Measurements from ENCODE around the gene FBXW10B.
"Not testable (repeated sequence)": the region's sequence is repeated elsewhere in the genome, so short reads cannot be mapped to it uniquely, and the experiment has no call there.

The FBXW10B gene

DNA sequence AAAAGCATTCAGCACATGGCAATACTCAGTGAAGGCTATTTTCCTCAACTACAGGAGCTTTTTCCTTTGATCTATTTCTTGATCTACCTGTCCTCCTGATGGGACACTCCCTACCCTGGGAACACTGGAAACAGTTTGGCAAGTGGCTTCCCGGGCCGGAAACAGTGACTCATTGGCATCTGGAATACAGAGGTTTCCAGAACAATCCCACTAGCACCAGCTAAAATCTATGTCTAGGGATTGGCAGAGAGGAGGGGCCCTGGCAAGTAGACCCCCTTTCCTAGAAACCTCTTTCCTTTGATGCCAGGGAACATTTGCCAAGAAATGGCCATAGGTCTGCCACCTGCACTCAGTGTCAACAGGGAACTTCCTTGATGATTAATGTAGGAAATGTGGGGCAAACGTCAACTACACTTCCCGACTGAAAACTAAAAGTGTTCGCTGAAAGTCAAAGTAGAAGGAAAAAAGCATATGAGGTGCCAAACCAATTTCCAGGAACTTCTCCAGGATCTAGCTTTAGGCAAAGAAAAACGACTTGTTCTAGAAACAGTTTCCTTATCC is 30.4 kb upstream of the FBXW10B start:
- TF ChIP-seq ZNF274 (IDR thresholded peaks at IDR 0.05; ENCODE audit: low read depth, low read length) (no peak), YY1 (IDR thresholded peaks at IDR 0.05; ENCODE audit: insufficient read depth, insufficient read length) (no peak), SUZ12 (IDR thresholded peaks at IDR 0.05; ENCODE audit: extremely low read depth, insufficient read depth, insufficient read length) (no peak)
- H3K27me3 ChIP-seq (ENCODE audit: insufficient read depth, insufficient read length) = no peaks in the 10 kb centered on the region
- H3K4me1 ChIP-seq (ENCODE audit: insufficient read depth, insufficient read length) = peaks cover 8% of the 10 kb centered on the region
- no peak overlapping the region for H3K9ac ChIP-seq (ENCODE audit: insufficient read length, low read depth)
- H3K4me3 ChIP-seq (ENCODE audit: insufficient read length, low read depth) = no peak overlapping the region
- H3K36me3 ChIP-seq (ENCODE audit: insufficient read depth, insufficient read length, low read length) = peaks cover 14% of the 10 kb centered on the region
- DNase-seq (ENCODE audit: low read depth, low spot score) = no peak
- H3K9me3 ChIP-seq (ENCODE audit: insufficient read depth, low read length) = no peaks in the 10 kb centered on the region

DNA sequence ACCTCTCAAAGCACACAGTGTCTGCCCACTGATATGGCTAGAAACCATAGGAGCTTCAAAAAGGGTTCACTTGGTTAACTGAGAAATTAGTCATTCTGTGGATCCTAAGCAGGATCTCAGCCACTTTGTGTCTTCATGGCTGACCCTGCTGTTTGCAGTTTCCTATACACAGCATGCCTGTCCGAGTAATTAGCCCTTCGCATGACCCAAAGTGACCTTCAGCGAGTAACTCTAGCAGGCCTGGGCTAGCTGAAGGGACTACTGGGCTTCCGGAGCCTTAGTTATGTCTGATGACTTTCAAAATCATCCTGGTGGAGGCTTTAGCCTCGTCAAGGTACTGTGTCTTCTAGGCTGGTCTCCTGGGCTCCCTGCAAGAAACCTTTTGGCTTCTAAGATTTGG is 28.9 kb upstream of the FBXW10B start:
- peaks cover 6% of the 10 kb centered on the region for H3K4me1 ChIP-seq (ENCODE audit: insufficient read depth, insufficient read length)
- TF ChIP-seq YY1 (IDR thresholded peaks at IDR 0.05; ENCODE audit: insufficient read depth, insufficient read length) (no peak), SUZ12 (IDR thresholded peaks at IDR 0.05; ENCODE audit: extremely low read depth, insufficient read depth, insufficient read length) (no peak), ZNF274 (IDR thresholded peaks at IDR 0.05; ENCODE audit: low read depth, low read length) (no peak)
- no peak for DNase-seq (ENCODE audit: low read depth, low spot score)
- H3K4me3 ChIP-seq (ENCODE audit: insufficient read length, low read depth) = no peak overlapping the region
- H3K27me3 ChIP-seq (ENCODE audit: insufficient read depth, insufficient read length) = no peaks in the 10 kb centered on the region
- H3K9me3 ChIP-seq (ENCODE audit: insufficient read depth, low read length) = no peaks in the 10 kb centered on the region
- no peak overlapping the region for H3K9ac ChIP-seq (ENCODE audit: insufficient read length, low read depth)
- H3K36me3 ChIP-seq (ENCODE audit: insufficient read depth, insufficient read length, low read length) = peaks cover 14% of the 10 kb centered on the region

DNA sequence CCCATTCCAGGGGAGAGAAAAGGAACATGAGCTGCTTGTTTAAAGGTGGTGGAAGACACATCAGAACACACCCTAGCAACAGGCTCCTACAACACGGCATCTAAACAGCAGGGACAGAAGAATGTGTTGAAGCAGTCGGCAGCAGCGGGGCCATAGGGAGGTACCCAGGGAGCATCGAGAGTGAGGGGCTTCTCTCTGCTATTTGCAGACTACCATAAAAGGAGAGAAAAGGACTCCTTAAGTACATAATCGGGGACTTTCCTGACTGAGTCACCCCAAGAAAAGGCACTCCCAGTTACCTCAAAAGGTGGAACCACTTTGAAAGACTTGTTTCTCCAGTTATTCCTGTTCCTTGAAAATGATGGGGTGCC is 26.4 kb upstream of the FBXW10B start:
- peaks cover 11% of the 10 kb centered on the region for H3K36me3 ChIP-seq (ENCODE audit: insufficient read depth, insufficient read length, low read length)
- not testable (repeated sequence) for DNase-seq (ENCODE audit: low read depth, low spot score); H3K9ac ChIP-seq (ENCODE audit: insufficient read length, low read depth); H3K27me3 ChIP-seq (ENCODE audit: insufficient read depth, insufficient read length); H3K4me1 ChIP-seq (ENCODE audit: insufficient read depth, insufficient read length); H3K9me3 ChIP-seq (ENCODE audit: insufficient read depth, low read length); H3K4me3 ChIP-seq (ENCODE audit: insufficient read length, low read depth)

DNA sequence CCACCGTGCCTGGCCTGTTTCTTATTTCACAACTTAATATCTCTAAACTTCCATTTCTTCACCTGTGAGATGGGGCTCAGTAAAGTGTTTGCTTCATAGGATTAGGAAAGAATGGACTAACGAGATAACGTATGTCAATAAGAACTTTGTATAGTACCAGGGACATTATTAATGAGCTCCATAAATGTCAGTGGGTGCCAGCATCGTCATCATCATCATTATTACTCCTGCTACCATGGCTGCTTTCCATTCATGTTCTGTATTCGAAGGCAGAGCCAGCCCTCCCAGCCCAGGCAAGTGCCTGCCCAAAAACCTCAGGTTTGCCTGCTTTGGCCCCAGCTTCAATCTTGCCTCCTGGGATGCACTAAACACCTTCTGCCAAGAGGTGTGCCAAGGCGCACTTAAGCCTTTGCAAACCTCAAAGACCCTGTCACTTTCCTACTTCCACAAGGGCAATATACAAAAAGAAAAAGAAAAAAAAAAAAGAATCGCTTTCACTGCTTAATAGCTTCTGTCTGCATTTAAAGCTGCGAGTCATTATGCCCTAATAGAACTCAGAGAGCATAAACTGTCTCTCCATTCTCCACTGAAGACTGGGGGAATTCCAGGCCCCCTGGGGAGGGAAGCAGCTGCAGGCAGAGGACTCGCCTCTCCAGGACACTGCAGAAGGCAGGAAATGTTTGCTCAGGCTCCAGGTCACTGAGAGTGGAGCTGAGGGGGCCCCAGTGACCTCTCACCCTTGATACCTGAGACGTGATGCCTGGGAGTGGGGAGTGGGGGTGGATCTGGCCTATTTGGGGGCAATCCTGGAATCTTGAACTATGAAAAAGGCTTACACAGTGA is 25.8 kb upstream of the FBXW10B start:
- not testable (repeated sequence) for H3K9ac ChIP-seq (ENCODE audit: insufficient read length, low read depth); H3K4me3 ChIP-seq (ENCODE audit: insufficient read length, low read depth); DNase-seq (ENCODE audit: low read depth, low spot score); H3K9me3 ChIP-seq (ENCODE audit: insufficient read depth, low read length); H3K4me1 ChIP-seq (ENCODE audit: insufficient read depth, insufficient read length); H3K27me3 ChIP-seq (ENCODE audit: insufficient read depth, insufficient read length)
- H3K36me3 ChIP-seq (ENCODE audit: insufficient read depth, insufficient read length, low read length) = peaks cover 11% of the 10 kb centered on the region

DNA sequence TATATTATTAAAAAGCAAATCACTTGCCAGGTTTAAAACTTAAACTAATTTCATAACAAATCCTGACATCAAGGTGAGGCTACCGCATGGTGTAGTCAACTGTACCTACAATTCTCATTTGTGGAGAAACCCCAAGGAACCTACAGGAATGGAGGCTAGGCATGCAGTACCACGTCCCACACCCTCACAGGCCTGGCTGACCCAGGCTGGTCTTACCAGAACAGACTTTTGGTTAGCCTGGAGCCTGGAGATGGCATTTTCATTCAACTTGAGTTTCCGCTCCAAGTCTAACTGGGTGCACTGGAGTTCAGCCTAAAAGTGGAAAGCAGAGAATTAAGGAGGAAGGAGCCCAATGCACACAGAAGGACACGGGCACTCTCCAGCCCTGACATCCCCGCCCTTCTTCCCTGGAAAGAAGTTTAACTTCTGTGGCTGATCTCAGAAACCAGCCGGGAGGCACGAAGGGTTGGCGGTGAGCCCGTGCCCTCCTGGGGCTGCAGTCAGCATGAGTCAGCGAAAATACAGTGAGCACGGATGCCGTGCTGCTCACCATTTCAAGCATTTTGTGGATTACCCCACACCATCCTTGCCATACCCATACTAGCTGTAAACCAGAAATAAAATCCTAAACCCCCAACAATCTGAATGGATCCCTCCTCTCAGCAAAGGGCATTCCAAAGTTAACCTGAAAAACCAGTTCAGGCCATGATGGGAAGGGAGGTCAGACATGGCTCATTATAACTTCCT is 23.2 kb upstream of the FBXW10B start:
- not testable (repeated sequence) for H3K27me3 ChIP-seq (ENCODE audit: insufficient read depth, insufficient read length); DNase-seq (ENCODE audit: low read depth, low spot score); H3K9me3 ChIP-seq (ENCODE audit: insufficient read depth, low read length); H3K4me1 ChIP-seq (ENCODE audit: insufficient read depth, insufficient read length); H3K36me3 ChIP-seq (ENCODE audit: insufficient read depth, insufficient read length, low read length); H3K4me3 ChIP-seq (ENCODE audit: insufficient read length, low read depth); H3K9ac ChIP-seq (ENCODE audit: insufficient read length, low read depth)

DNA sequence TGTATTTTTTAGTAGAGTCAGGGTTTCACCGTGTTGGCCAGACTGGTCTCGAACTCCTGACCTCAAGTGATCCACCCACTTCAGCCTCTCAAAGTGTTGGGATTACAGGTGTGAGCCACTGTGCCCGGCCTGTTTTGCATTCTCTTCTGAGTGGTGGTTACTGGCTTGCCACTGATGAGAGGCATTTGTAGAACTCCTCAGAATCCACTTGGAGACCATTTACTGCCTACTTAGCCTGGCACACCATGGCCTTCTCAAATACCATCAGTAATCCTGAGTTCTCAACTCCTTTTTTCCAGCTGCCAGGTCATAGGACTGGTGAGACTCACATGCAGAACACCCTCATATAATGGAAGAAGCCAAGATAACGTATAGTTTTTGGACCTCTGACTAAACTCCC is 22.5 kb upstream of the FBXW10B start:
- not testable (repeated sequence) for H3K9me3 ChIP-seq (ENCODE audit: insufficient read depth, low read length); H3K27me3 ChIP-seq (ENCODE audit: insufficient read depth, insufficient read length); H3K9ac ChIP-seq (ENCODE audit: insufficient read length, low read depth); DNase-seq (ENCODE audit: low read depth, low spot score); H3K4me1 ChIP-seq (ENCODE audit: insufficient read depth, insufficient read length); H3K4me3 ChIP-seq (ENCODE audit: insufficient read length, low read depth); H3K36me3 ChIP-seq (ENCODE audit: insufficient read depth, insufficient read length, low read length)

DNA sequence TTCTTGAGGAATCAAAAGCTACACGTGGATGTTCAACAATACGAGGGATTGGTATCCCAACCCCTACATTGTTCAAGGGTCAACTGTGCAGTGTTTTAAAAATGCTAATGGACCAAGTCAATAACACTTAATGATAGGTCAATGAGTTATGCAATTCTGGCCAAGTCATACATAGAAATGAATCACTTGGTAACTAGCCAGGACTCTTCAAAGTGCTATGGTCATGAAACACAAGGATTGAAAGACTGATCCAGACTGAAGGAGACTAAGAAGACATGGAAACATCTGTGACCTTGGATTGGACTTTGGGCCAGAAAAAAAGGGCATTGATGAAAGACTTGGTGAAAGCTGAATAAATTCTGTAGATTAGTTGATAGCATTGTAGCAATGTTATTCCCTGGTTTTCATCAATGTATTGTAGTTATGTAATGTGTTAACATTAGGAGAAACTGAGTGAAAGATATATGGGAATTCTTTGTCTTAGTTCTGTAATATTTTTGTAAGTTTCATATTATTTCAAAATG is 11.5 kb upstream of the FBXW10B start:
- not testable (repeated sequence) for H3K9me3 ChIP-seq (ENCODE audit: insufficient read depth, low read length); H3K4me1 ChIP-seq (ENCODE audit: insufficient read depth, insufficient read length)

DNA sequence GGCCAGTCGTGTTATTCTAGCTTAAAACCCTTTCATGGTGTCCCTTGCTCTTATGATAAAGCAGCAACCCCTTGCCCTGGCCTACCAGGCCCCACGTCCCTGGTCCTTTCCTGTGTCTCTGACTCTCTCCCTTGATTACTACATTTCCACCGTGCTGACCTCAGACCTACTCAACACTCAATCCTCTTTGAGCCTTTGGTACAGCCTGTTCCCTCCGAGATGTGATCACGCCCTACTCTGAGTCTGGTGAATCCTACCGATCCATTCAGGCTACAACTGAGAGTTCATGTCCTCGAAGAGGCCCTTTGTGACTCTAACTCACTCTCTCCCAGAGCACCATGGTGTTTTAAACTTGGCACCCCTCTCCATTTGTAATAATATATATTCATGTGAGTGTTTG is 10.5 kb upstream of the FBXW10B start:
- H3K4me1 ChIP-seq (ENCODE audit: insufficient read depth, insufficient read length); DNase-seq (ENCODE audit: low read depth, low spot score); H3K9me3 ChIP-seq (ENCODE audit: insufficient read depth, low read length); H3K9ac ChIP-seq (ENCODE audit: insufficient read length, low read depth); H3K27me3 ChIP-seq (ENCODE audit: insufficient read depth, insufficient read length); H3K4me3 ChIP-seq (ENCODE audit: insufficient read length, low read depth): not testable (repeated sequence)
- H3K36me3 ChIP-seq (ENCODE audit: insufficient read depth, insufficient read length, low read length) = peaks cover 11% of the 10 kb centered on the region

More for the DNA sequence above, 11.5 kb upstream of the FBXW10B start:
- H3K27me3 ChIP-seq (ENCODE audit: insufficient read depth, insufficient read length); H3K4me3 ChIP-seq (ENCODE audit: insufficient read length, low read depth); DNase-seq (ENCODE audit: low read depth, low spot score); H3K9ac ChIP-seq (ENCODE audit: insufficient read length, low read depth): not testable (repeated sequence)
- peaks cover 14% of the 10 kb centered on the region for H3K36me3 ChIP-seq (ENCODE audit: insufficient read depth, insufficient read length, low read length)

DNA sequence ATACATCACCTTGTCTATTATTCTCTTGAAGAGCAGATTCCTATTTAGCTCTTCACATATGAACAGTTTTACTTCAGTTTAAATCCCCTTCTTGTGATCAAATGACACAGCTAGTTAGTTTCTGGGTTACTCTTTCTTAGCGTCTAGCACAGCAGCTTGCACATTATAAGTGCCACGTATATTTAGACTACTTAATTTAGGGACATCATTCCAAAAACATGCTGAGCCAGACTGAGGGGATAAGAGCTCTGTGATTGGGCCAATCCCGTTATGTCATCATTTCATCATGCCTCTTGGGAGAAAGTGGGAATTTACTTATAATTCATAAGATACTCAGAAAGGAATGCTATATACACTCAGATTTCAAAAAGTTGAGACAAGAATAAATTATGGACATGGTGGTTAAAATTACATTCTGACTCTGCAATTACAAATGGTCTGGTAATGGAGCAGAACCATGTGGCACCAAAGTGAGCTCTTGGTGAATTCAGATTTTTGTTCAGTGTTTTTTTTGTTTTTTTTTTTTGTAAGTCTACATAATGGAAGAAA is 4.2 kb upstream of the FBXW10B start:
- H3K9me3 ChIP-seq (ENCODE audit: insufficient read depth, low read length); H3K27me3 ChIP-seq (ENCODE audit: insufficient read depth, insufficient read length); H3K9ac ChIP-seq (ENCODE audit: insufficient read length, low read depth); H3K4me3 ChIP-seq (ENCODE audit: insufficient read length, low read depth); H3K4me1 ChIP-seq (ENCODE audit: insufficient read depth, insufficient read length); DNase-seq (ENCODE audit: low read depth, low spot score); H3K36me3 ChIP-seq (ENCODE audit: insufficient read depth, insufficient read length, low read length): not testable (repeated sequence)

DNA sequence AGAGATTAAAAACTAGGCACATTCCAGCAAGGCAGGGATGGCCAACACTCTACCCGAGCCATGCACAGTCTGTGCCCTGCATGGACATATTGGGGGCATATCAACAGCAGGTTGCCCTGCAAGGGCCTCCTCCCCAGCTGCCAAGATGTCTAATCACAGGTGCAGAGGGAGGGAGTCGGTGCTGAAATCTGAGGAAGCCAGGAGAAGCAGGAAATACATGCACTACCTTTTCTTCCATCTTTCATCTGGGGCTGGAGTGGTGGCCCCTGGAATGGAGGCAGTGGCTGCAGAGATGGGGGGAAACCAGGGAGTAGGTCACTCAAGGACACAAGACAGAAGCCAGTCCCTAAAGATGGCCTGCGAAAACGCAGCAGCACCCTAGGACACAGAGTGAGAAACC is 3.8 kb upstream of the FBXW10B start:
- H3K4me1 ChIP-seq (ENCODE audit: insufficient read depth, insufficient read length); DNase-seq (ENCODE audit: low read depth, low spot score); H3K4me3 ChIP-seq (ENCODE audit: insufficient read length, low read depth); H3K36me3 ChIP-seq (ENCODE audit: insufficient read depth, insufficient read length, low read length); H3K9ac ChIP-seq (ENCODE audit: insufficient read length, low read depth); H3K9me3 ChIP-seq (ENCODE audit: insufficient read depth, low read length); H3K27me3 ChIP-seq (ENCODE audit: insufficient read depth, insufficient read length): not testable (repeated sequence)

DNA sequence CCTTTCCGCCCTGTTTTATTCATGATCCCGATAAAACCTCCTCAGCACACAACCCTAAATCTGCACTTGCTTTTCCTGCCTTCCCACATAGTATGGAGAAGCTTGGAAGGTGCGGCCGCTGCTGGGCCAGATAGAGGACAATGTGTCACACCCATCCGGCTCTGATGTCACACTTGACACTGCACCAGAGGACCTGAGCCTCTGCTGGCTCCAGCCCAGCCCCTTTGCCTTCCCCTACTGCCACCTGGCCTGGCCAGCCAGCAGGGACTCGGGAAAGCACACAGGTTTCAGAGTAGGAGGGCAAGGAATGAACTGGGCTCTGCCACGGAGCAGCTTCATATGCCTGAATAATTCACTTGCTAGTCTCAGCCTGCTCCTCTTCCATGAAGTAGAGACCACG is 2.6 kb upstream of the FBXW10B start:
- H3K36me3 ChIP-seq (ENCODE audit: insufficient read depth, insufficient read length, low read length); H3K27me3 ChIP-seq (ENCODE audit: insufficient read depth, insufficient read length); H3K4me3 ChIP-seq (ENCODE audit: insufficient read length, low read depth); DNase-seq (ENCODE audit: low read depth, low spot score); H3K9me3 ChIP-seq (ENCODE audit: insufficient read depth, low read length); H3K4me1 ChIP-seq (ENCODE audit: insufficient read depth, insufficient read length); H3K9ac ChIP-seq (ENCODE audit: insufficient read length, low read depth): not testable (repeated sequence)

Data from NT2/D1 (cell line).